GM19238 (cell line): ENCODE measurements around the gene ARHGAP40.
"Not testable (repeated sequence)": the region's sequence is repeated elsewhere in the genome, so short reads cannot be mapped to it uniquely, and the experiment has no call there.

Source experiments
- DNase-seq: peaks from one replicate; pipeline ENCODE4 v3.0.0; 2011; ENCODE audit warnings: low spot score; ENCODE audit not compliant: insufficient read length

Gene ARHGAP40

DNA sequence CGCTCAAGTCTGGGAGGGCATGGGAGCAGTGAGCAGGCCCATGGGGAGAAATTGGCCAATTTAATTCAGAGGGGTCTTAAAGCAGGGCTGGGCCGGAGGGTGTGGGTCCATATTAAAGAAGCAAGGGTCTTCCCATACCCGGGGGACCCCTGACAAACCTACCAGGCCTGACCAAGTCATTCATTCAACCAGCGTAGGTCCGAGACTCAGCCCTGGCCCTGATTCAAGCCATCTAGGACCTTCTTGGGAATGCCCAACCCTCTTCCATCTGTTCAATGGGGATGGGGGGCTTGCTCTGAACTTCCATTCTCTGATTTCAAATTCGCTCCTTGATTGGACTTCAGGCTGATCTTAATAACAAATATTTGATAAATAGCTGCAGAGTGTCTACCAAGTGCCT, 13.3 kb upstream of the ARHGAP40 start:
- DNase-seq: no peak

DNA sequence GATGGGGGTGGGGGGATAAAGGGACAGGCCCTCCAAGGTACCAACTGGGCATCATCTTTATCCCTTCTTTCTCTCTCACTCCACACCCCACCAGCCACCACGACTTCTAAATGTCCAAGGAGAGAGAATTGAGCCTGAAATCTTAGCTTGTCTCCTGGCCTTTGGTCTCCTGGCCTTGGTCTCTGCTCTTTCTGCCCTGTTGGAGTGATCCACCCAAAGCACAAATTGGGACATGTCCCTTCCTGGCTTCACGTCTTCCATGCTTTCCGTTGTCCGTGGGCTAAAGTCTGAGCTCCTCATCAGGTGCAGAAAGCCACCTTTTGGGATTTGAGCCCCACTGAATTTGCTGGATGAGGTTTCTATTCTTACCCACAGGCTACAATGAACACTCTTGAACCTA, 12.3 kb upstream of the ARHGAP40 start:
- DNase-seq: no peak

DNA sequence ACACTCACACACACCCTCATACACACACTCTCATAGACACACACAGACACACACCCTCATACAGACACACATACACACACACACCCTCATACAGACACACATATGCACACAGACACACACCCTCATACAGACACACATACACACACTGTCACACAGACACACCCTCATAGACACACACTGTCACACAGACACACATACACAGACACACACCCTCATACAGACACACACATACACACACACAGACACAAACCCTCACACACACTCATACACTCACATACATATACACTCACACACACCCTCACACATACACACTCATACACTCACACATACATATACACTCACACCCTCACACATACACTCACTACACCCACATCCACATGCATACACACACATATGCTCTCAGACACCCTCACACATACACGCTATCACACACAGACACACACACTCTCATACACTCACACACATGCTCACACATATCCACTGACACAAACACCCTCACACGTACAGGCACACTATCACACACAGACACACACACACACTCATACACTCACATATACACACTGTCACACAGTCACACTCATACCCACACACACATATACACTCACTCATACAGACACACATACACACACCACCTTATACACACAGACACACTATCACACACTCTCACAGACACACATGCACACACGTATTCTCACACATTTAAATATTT, 11.5 kb upstream of the ARHGAP40 start:
- DNase-seq: no peak

DNA sequence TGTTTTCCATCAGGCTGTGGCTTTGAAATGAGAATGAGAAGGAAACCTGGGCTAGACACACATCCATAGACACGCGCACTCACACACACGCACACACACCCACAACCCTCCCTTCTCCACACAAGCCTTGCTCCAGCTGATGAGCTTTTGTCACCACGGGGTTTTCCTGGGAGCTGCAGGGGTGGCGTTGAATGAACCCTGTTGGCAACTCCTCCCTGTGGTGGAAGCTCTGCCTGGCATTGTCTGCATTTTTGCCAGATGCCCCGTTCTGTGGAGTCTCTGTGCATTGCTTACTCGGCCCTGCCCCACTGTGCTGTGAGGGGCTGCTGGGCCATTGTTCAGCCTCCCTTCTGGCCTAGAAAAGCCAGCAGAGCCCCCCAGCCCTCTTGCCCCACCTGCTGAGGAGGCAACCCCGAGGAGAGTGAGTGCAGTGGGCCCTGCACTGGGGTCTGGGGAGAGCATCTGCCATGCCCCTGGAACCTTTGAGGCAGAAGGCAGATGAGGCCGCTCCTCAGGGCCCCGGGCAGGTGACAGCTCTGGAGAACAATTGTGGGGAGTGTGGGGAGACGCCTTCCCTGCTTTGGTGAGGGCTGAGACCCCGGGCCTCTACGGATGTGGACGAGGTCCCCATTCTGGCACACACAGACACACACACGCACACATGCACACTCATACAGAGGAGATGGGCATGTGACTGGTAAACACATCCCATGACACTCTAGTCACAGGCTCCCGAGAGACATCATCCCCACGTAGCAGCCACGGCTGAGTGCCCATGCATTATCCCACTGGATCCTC, 10.7 kb upstream of the ARHGAP40 start:
- DNase-seq: no peak

DNA sequence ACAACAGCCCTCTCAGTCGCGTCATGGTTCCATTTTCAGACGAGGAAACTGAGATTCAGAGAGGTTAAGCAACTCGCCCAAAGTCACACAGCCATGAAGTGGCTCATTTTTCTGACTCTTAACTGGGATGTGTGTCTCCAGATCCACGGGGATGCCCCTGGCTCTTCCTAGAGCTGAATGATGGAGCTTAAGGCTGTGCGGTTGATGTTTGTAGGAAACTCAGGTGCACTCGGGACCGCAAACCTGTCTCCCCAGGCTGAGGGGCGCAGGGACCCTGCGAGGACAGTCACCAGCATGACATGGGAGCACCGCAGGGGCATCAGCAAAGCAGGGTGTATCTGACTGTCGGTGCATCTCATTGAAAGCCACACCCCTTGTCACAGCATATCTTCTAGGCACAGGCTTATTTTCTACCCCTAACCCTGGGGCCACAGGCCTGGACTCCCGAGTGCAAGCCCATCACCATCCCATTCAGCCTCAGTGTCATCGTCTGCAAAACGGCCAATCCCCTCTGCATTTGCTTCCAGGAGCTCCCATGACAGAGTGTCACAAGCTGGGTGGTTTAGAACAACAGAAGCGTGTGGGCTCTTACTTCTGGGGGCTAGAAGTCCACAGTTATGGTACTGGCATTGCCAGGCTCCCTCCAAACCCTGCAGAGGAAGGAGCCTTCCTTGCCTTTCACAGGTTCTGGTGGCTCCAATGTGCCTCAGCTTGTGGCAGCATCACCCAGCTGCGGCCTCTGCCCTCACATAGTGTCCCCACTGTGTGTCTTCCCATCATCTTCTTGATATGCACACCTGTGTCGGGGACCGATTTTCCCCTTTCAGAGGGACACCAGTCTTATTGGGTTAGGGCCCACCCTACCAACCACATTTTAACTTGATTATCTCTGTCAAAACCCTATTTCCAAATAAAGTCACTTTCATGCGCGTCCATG, 9.9 kb upstream of the ARHGAP40 start:
- no peak for DNase-seq

DNA sequence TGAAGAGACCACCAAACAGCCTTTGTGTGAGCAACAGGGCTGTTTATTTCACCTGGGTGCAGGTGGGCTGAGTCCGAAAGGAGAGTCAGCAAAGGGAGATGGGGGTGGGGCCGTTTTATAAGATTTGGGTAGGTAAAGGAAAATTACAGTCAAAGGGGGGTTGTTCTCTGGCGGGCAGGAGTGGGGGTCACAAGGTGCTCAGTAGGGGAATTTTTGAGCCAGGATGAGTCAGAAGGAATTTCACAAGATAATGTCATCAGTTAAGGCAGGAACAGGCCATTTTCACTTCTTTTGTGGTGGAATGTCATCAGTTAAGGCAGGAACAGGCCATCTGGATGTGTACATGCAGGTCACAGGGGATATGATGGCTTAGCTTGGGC, 9.2 kb upstream of the ARHGAP40 start:
- DNase-seq: not testable (repeated sequence)

DNA sequence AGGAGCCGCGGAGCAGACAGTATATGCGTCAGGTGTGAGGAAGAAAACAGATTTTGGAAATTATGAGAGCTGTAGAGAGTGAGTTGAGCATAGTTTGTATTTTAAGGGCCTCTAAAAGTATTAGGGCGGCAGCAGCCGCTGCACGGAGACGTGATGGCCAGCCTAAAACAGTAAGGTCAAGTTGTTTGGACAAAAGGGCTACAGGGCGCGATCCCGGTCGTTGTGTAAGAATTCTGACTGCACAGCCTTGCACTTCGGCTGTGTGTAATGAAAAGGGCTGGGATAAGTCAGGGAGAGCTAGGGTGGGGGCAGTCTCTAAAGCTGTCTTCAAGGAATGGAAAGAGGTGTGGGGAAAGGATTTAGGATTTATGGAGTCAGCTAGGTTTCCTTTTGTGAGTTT, 7.3 kb upstream of the ARHGAP40 start:
- not testable (repeated sequence) for DNase-seq

DNA sequence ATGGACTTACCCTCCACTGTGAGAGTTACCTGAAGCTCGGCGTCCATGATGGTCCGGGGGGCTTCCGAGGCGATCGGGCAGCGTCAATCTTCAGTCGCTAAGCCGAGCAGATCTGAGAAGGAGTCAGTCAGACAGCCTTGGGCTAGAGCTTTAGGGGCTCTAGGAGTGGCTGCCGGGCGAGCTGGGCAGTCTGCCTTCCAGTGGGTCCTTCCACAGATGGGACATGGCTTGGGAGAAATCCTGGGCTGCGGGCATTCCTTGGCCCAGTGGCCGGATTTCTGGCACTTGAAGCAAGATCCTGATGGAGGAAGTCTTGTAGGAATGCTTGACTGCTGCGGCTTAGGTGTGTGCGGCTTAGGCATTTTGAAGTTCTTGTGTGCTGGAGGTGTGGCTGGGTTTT, 5.7 kb upstream of the ARHGAP40 start:
- not testable (repeated sequence) for DNase-seq

DNA sequence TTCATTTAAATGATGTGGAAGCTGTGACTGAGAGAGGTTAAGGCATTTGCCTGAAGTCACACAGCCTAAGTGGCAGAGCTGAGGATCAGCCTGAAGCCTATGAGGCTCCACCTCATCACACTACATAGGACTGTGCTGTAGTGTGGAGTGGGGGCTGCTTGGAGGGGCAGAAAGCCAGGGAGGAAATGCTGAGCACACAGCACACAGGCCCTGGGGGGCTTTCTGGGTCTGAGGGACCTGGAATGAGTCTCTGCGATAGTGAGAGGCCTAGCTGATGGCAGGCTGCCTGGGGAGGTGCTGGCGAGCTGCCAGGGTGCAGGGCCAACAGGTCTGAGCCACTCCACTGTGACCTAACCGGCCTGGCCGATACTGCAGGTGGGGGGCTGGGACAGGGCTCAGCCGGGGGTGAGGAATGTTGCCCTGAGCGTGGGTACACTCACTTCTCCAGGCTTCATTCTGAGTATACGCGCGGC, 2.2 kb upstream of the ARHGAP40 start:
- DNase-seq: no peak

DNA sequence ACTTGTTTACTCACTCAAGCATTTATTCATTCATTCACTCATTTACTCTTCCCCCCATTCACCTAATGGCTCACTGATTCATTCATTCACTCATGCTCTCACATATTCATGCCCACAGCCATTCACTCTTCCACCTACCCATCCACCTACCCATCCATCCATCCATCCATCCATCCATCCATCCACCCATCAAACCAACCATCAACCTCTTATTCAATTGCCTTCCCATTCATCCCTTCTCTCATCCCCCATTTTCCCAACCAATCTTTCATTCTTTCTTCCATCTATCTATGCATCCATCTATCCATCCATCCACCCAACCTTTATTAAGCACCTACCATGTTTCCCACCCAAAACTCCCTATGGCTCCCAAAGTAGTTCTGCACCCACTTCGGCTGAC, 1.6 kb upstream of the ARHGAP40 start:
- no peak for DNase-seq

DNA sequence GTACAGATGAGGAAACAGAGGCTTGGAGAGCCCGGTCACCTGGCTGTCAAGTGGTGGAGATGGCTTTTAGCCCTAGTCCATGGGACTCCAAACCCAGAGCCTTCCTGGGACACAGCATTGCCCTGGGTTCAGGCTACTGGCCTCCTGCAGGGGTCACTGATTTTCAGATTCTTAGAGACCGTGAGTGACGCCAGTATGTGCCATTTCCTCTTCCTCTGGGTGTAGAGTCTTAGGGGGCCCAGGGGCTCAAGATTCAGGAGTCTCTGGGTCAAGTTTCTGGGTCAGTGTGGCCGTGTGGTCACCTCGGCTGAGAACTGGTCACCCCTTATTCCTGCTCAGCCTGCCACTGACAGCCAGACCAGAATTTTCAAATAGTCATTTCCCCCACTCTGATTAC, 574 bp downstream of the ARHGAP40 start:
- DNase-seq: no peak

DNA sequence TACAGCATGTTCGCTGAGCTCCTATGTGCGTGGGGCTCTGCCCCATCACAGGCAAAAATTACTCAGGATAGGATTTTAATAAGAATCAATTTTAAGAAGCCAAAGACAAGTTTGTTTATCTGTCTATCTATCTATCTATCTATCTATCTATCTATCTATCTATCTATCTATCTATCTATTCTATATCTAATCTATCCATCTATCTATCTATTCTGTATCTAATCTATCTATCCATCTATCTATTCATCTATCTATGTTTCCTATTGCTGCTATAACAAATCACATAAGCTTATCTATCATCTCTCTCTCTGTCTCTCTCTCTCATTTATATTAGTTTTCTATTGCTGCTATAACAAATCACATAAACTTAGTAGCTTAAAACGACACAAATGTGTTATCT, 1.7 kb downstream of the ARHGAP40 start:
- no peak for DNase-seq

DNA sequence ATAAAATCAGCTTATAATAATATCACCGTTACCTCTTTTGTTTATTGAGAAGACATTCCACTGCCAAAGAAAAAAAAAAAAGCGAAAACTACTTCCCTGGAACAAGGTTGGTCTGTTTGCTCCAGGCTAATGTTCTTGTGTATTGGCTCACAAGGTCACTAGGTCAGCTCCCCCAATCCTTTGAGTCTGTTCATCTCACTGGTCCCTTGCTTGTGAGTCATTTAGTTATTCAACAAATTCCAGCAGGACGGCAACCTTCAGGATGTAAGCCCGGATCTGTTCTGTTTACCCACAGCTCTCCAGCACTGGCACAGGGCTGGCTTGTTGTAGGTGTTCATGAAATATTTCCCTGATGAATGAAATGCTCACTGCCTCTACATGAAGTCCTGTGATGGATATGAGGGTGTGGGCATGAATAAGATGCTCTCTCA, 3.3 kb downstream of the ARHGAP40 start:
- no peak for DNase-seq

DNA sequence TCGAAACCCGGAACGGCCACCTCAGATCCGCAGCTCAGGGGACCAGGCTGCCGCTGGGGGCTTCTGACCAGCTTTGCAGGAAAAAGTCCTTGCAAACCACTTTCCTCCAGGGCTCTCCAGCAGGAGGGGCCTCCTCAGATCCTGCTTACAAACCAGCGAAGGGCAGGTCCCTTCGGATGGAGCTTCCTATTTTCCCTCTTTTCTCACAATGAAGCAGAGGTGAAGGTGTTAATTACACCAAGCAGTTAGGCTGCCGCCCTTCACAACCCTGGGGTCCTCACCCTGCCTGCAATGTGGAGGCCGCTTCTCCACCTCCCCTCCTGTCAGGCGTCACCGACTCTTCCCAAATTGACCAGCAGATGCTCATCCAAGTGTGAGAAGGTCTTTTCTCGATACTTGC, 5.7 kb downstream of the ARHGAP40 start:
- no peak for DNase-seq

DNA sequence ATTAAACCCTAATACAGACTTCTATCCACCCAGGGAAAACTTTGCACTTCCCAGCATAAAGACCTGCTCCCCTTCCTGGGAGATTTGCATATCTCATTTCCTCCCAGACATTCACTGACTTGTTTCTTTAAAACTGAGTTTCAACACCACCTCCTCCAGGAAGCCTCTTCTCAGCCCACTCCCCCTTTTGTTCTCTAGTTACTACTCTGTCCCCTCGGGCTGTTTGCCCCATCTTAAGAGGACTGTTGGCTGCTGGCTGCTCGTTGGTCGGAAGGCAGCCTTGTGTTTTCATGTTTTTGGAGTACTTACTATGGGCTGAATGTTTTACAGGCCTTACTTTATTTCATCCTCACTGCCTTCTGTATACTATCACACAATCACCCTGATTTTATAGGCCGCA, 6.6 kb downstream of the ARHGAP40 start:
- no peak for DNase-seq

DNA sequence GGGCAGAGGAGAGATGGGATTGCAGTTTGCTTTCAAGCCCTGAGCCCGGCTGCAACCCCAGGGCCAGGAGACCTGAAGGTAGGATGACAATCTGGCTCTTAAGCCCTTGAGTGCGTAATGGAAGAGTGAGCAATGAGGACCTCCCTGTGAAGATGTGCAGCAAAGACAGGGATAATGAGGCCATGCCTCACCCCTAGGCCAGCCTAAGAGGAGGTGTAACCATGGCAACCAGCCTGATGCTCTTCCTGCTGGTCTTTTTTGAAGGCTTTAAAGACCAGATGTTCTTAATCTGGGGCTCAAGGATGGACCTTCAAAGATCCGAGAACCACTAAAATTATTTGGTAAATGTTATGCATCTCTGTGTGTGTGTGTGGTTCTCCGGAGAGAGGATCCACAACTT, 8.2 kb downstream of the ARHGAP40 start:
- DNase-seq: no peak

DNA sequence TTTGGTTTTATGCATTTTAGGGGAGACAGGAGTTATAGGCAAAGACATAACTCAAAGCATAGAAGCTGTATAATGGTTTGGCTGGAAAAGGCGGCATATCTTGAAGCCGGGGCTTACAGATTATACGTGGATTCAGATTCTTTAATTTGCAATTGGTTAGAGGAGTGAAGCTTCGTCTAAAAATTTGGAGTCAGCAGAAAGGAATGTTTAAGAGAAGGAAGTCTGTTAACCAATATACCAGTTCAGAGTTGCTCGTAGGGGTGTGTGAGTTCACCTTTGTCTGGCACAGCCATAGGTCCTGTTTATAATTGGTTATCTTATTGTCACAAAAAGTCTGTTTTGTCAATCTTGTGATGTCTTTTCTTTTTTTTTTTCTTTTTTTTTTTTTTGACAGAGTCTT, 8.9 kb downstream of the ARHGAP40 start:
- no peak for DNase-seq

DNA sequence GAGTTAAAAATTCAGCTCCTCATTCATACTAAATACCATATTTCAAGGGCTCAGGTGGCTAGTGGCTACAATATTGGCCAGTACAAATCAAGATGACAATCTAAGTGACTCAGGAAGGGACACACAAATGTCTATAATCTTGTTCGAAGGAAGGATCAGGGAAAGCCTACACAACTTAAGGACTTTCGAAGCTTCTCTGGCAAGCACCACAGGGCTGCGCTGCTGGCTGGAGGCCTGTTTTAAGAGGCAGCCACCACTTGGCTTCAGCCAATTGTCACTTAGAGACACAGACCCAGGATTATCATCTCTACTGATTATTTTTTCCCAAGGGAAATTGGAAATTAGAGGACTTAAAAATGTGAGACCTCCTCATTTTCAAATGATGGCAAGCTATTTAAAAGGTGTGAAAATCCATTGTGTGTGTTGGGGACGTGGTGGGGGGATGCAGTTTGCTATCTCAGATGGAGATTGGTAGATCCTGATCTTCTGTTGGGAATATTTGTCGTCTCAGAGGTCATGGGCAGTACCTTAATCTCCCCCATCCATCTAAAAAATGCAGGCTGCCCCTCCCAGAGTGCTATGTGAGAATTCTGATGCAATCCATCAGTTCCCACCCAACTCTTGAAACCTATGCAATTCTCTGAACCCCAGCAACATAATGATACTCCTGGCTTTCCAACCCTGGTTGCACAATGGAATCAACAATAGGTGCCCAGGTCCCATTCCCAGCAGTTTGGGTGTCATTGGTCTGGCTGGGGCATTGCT, 11.3 kb downstream of the ARHGAP40 start:
- DNase-seq: no peak

DNA sequence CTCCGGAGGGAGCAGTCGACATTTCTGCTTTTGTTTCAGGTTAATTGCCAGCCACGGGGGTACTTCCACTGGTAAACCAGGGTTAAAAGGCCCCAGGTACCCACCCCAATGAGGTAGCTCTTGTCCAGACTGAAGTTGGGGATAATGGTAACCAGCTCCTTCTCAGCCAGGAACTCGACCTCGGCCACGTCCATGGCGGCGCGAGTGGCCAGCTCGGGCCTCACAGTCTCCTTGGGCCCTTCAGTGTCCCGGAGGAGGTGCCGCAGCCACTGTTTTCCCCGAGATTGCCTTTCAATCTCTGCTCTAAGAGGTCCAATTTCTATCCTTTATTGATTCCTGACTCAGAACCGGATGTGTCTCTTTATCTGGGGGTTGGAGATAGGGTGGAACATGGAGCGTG, 13.7 kb downstream of the ARHGAP40 start:
- DNase-seq: no peak

DNA sequence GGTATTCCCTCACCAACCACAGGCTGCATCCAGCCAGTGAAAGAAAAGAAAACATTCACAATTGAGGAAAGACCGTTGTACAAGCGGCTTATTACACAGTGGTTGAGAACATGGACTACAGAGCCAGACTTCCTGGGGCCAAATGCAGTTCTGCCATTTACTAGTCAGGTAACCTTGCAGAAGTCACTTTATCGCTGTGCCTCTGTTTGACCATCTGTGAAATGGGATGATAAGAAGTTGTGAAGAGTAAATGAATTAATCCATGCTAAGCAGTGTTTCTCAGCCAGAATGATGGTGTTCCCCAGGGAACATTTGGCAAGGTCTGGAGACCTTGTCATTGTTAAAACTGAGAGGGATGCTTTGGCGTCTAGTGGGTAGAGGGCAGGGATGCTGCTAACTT, 14.8 kb downstream of the ARHGAP40 start:
- DNase-seq: no peak
